Measurements from ENCODE around the gene PTPRM.

GRCh38 chr18:7559709-7560319 lies 7.3 kb upstream of the PTPRM start:
- TF ChIP-seq CTCF (conservative IDR thresholded peaks at IDR 0.05; ENCODE audit: low read length) = no peak
- TF ChIP-seq EZH2phosphoT487 (IDR thresholded peaks at IDR 0.05; ENCODE audit: borderline replicate concordance) = no peak

All from Loucy (cell line).